Neural progenitor cell (in vitro differentiated cells): ENCODE data around the gene STPG1. TPM values are rescaled to one million over a fixed set of nuclear protein-coding genes. Genes with fewer than 3 reads are reported as not detected.

ENCODE experiments used
- DNase-seq: peaks from one replicate; pipeline ENCODE4 v3.0.0-alpha.2; 2016; ENCODE audit warnings: low spot score
- H2AFZ ChIP-seq: fragments of 200-600 bp; sonication (generic); replicated peaks from 2 replicates; pipeline ENCODE4 v1.6.1; 2016; ENCODE audit warnings: antibody characterized with exemption
- H3F3A ChIP-seq: fragments of 200-600 bp; sonication (generic); 2 replicates; pipeline ENCODE4 v1.6.1; 2016; ENCODE audit warnings: antibody characterized with exemption, low read depth
- H3K27ac ChIP-seq: fragments of 200-600 bp; sonication (generic); 2 replicates; pipeline ENCODE4 v1.5.1; 2016; ENCODE audit warnings: mild to moderate bottlenecking
- H3K27me3 ChIP-seq: fragments of 200-600 bp; sonication (generic); 2 replicates; pipeline ENCODE4 v1.6.1; 2016; ENCODE audit warnings: mild to moderate bottlenecking, moderate library complexity
- H3K36me3 ChIP-seq: fragments of 200-600 bp; sonication (generic); 2 replicates; pipeline ENCODE4 v1.5.1; 2016
- H3K4me1 ChIP-seq: fragments of 200-600 bp; sonication (generic); 2 replicates; pipeline ENCODE4 v1.6.1; 2016; ENCODE audit warnings: mixed run types
- H3K4me2 ChIP-seq: fragments of 200-600 bp; sonication (generic); 2 replicates; pipeline ENCODE4 v1.6.1; 2016
- H3K4me3 ChIP-seq: fragments of 200-600 bp; sonication (generic); 2 replicates; pipeline ENCODE4 v1.5.1; 2016
- H3K79me2 ChIP-seq: fragments of 200-600 bp; sonication (generic); 2 replicates; pipeline ENCODE4 v1.6.1; 2016; ENCODE audit warnings: low read depth
- H3K9ac ChIP-seq: fragments of 200-600 bp; sonication (generic); 2 replicates; pipeline ENCODE4 v1.6.1; 2016
- H3K9me3 ChIP-seq: fragments of 200-600 bp; sonication (generic); 2 replicates; pipeline ENCODE4 v1.5.1; 2016; ENCODE audit warnings: low read depth
- H4K20me1 ChIP-seq: fragments of 200-600 bp; sonication (generic); 2 replicates; pipeline ENCODE4 v1.6.1; 2016; ENCODE audit warnings: low read depth
- H3K27ac Mint-ChIP-seq: 3 replicates; pipeline ENCODE4 v1.8.0; 2021; ENCODE audit warnings: mixed read lengths
- H3K27me3 Mint-ChIP-seq: 2 replicates; pipeline ENCODE4 v1.8.0; 2022; ENCODE audit warnings: low read depth, mild to moderate bottlenecking, inconsistent platforms, moderate library complexity, mixed read lengths; ENCODE audit not compliant: insufficient read depth
- H3K36me3 Mint-ChIP-seq: 3 replicates; pipeline ENCODE4 v1.8.0; 2021; ENCODE audit warnings: mixed read lengths
- H3K4me1 Mint-ChIP-seq: 3 replicates; pipeline ENCODE4 v1.8.0; 2021; ENCODE audit warnings: mixed read lengths
- H3K4me3 Mint-ChIP-seq: 3 replicates; pipeline ENCODE4 v1.8.0; 2021; ENCODE audit warnings: mild to moderate bottlenecking, moderate library complexity, mixed read lengths
- H3K9me3 Mint-ChIP-seq: 3 replicates; pipeline ENCODE4 v1.8.0; 2020; ENCODE audit warnings: mixed read lengths
- CTCF ChIP-seq: fragments of 200-600 bp; sonication (generic); IDR thresholded peaks from 2 replicates; pipeline ENCODE4 v1.5.1; 2017; ENCODE audit warnings: antibody characterized with exemption, mild to moderate bottlenecking
- EZH2 ChIP-seq: fragments of 200-600 bp; sonication (generic); IDR thresholded peaks from 2 replicates; pipeline ENCODE4 v1.6.1; 2017; ENCODE audit warnings: antibody characterized with exemption, mild to moderate bottlenecking, moderate library complexity
- EZH2phosphoT487 ChIP-seq: fragments of 200-600 bp; sonication (generic); IDR thresholded peaks from 2 replicates; pipeline ENCODE4 v1.6.1; 2017; ENCODE audit warnings: antibody characterized with exemption
- total RNA-seq: library from RNA; depleted of rRNA; stranded (reverse); fragments of >200 nt; gene quantifications from 2 replicates; pipeline ENCODE4 v1.2.3, GENCODE V29; 2015; ENCODE audit warnings: low replicate concordance

STPG1 gene
- total RNA-seq, 1 donor from 2014 or later: 15.9 TPM

- no peak within 1 kb of the TSS for H3K27ac ChIP-seq
- peaks cover 4% of the 10 kb centered on the region for H3K4me1 ChIP-seq
- peak; percentile 99 for DNase-seq
- Mint-ChIP-seq H3K27me3 (peaks cover 5% of the 10 kb centered on the region), H3K4me3 (peak within 1 kb of the TSS; percentile 96), H3K9me3 (no peaks in the 10 kb centered on the region), H3K4me1 (peaks cover 25% of the 10 kb centered on the region), H3K27ac (no peak within 1 kb of the TSS), H3K36me3 (no peaks in the 10 kb centered on the region)
- peaks cover 9% of the 10 kb centered on the region for H3K79me2 ChIP-seq
- H3K9me3 ChIP-seq: no peaks in the 10 kb centered on the region
- no peaks in the 10 kb centered on the region for H3K27me3 ChIP-seq
- peak within 1 kb of the TSS; percentile 76 for H3K4me3 ChIP-seq
- no peak within 1 kb of the TSS for H3K9ac ChIP-seq
- H2AFZ ChIP-seq: peak within 1 kb of the TSS; percentile 83
- TF ChIP-seq CTCF: peak; percentile 77
- no peak for TF ChIP-seq EZH2phosphoT487
- H4K20me1 ChIP-seq: no peaks in the 10 kb centered on the region
- no peaks in the 10 kb centered on the region for H3K36me3 ChIP-seq
- H3K4me2 ChIP-seq: peak within 1 kb of the TSS; percentile 92
- peaks cover 11% of the 10 kb centered on the region for H3F3A ChIP-seq
Observed at GRCh38 chr1:24415334-24415909, 1.8 kb upstream of the STPG1 start, which contains the start of gene NIPAL3. NIPAL3 (plus strand) TSS chr1:24415802; CDS start chr1:24419548, 3,746 bp downstream.

DNA sequence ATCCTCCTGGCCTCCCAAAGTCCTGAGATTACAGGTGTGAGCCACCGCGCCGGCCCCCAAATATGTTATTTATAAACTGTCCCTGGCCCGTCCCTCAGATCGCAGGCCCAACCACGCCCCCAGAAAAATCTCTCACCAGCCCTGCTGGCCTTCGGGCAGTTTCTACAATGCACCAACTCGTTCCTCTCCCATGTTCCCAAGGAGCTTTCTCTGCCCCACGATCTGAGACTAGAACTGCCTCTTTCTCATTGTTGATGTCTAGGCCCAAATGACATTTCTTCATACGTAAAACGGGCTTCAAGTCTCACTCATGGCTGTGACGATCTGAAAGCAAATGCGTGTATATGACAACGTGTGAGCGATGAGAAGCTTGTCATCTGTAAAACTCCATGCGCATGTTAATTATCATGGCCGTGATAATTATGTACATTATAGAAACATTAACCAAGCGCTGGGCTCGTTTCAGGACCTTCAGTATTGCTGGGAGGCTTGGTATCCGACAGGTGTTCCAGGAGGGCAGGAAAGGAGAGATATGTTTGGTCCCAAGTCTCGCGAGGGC, 1.3 kb upstream of the STPG1 start:
- Histone ChIP-seq H3K79me2 (peaks cover 9% of the 10 kb centered on the region), H3F3A (peaks cover 11% of the 10 kb centered on the region), H4K20me1 (no peaks in the 10 kb centered on the region), H3K36me3 (no peaks in the 10 kb centered on the region), H3K9me3 (no peaks in the 10 kb centered on the region), H2AFZ (peak overlapping the region; percentile 66), H3K4me3 (peak overlapping the region; percentile 76), H3K27me3 (no peaks in the 10 kb centered on the region), H3K27ac (no peak overlapping the region), H3K9ac (no peak overlapping the region), H3K4me2 (peak overlapping the region; percentile 63), H3K4me1 (peaks cover 4% of the 10 kb centered on the region)
- H3K4me1 Mint-ChIP-seq: peaks cover 25% of the 10 kb centered on the region
- TF ChIP-seq EZH2phosphoT487 (no peak), EZH2 (no peak), CTCF (no peak)
- peak overlapping the region; percentile 96 for H3K4me3 Mint-ChIP-seq
- peaks cover 3% of the 10 kb centered on the region for H3K27me3 Mint-ChIP-seq
- no peaks in the 10 kb centered on the region for H3K9me3 Mint-ChIP-seq
- no peak for DNase-seq
- no peaks in the 10 kb centered on the region for H3K36me3 Mint-ChIP-seq
- no peak overlapping the region for H3K27ac Mint-ChIP-seq

DNA sequence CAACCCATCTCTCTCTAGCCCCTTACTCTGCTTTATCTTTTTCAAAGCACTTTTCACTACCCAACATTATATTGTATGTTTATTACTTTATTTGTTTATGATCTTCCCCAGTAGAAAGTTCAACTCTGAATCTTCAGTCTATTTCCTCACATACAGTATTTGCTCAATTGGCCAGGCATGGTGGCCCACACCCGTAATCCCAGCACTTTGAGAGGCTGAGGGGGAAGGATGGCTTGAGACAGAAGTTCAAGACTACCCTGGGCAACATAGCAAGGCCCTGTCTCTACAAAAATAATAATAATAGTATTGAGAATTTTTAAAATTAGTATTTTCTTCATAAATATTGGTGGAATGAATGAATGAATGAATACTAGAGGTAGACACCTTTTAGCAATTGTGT, 1.2 kb downstream of the STPG1 start:
- Mint-ChIP-seq H3K9me3 (peaks cover 3% of the 10 kb centered on the region), H3K4me3 (peak overlapping the region; percentile 90), H3K27me3 (peaks cover 3% of the 10 kb centered on the region), H3K36me3 (no peaks in the 10 kb centered on the region), H3K27ac (no peak overlapping the region), H3K4me1 (peaks cover 25% of the 10 kb centered on the region)
- Histone ChIP-seq H3K36me3 (no peaks in the 10 kb centered on the region), H3F3A (peaks cover 11% of the 10 kb centered on the region), H3K4me2 (peak overlapping the region; percentile 91), H3K4me1 (peaks cover 4% of the 10 kb centered on the region), H3K4me3 (peak overlapping the region; percentile 69), H3K79me2 (peaks cover 9% of the 10 kb centered on the region), H4K20me1 (no peaks in the 10 kb centered on the region), H3K9ac (no peak overlapping the region), H3K27ac (no peak overlapping the region), H2AFZ (no peak overlapping the region), H3K9me3 (no peaks in the 10 kb centered on the region), H3K27me3 (no peaks in the 10 kb centered on the region)
- TF ChIP-seq EZH2 (no peak), EZH2phosphoT487 (no peak)
- DNase-seq: no peak

GRCh38 chr1:24411963-24412362, 1.6 kb downstream of the STPG1 start:
- H3K4me3 ChIP-seq: no peak overlapping the region
- no peak overlapping the region for H3K4me2 ChIP-seq
- H3K4me3 Mint-ChIP-seq: no peak overlapping the region
- H3K9me3 ChIP-seq: no peaks in the 10 kb centered on the region
- peaks cover 3% of the 10 kb centered on the region for H3K9me3 Mint-ChIP-seq
- no peaks in the 10 kb centered on the region for H3K36me3 ChIP-seq
- no peak overlapping the region for H2AFZ ChIP-seq
- no peak overlapping the region for H3K27ac ChIP-seq
- H3K9ac ChIP-seq: no peak overlapping the region
- H3F3A ChIP-seq: peaks cover 11% of the 10 kb centered on the region
- H4K20me1 ChIP-seq: no peaks in the 10 kb centered on the region
- no peak for DNase-seq
- TF ChIP-seq EZH2phosphoT487 (no peak), CTCF (no peak), EZH2 (no peak)
- peaks cover 23% of the 10 kb centered on the region for H3K4me1 Mint-ChIP-seq
- no peaks in the 10 kb centered on the region for H3K27me3 ChIP-seq
- peaks cover 4% of the 10 kb centered on the region for H3K4me1 ChIP-seq
- H3K79me2 ChIP-seq: peaks cover 9% of the 10 kb centered on the region
- peaks cover 3% of the 10 kb centered on the region for H3K27me3 Mint-ChIP-seq
- no peaks in the 10 kb centered on the region for H3K36me3 Mint-ChIP-seq
- no peak overlapping the region for H3K27ac Mint-ChIP-seq
